ENCODE results near the gene SGCD. TPM values are rescaled to one million over a fixed set of nuclear protein-coding genes. Genes with fewer than 3 reads are reported as not detected.

The SGCD gene
- total and polyA plus RNA-seq, 2 of the 4 experiments (the other 2 are of a cell fraction): 5.8 to 10.6 TPM

DNA sequence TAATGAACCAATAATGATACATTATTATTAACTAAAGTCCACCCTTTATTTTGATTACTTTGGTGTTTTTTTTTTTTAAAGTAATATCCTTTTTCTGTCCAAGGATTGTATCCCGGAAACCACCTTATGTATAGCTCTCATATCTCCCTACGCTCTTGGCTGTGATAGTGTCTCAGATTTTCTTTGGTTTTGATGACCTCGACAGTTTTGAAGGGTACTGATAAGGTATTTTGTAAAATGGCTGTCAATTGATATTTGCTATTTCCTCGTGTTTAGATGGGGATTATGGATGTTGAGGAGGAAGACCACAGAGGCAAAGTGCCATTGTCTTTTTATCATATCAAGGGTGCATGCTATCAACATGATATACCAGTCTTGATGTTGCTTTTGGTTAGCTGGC lies 259.0 kb downstream of the SGCD start:
- ChIA-PET POLR2A (ENCODE audit: unreplicated experiment) (no interaction called here), CTCF (no interaction called here)
- Histone ChIP-seq H3K9me3 (ENCODE audit: control insufficient read depth, insufficient read depth, low read length) (no peaks in the 10 kb centered on the region), H3K9ac (ENCODE audit: low read depth, low read length) (no peak overlapping the region), H4K5ac (ENCODE audit: low read depth, low read length) (no peak overlapping the region), H2BK15ac (ENCODE audit: low read depth, low read length) (no peak overlapping the region), H3K9me1 (ENCODE audit: insufficient read depth, low read length) (no peaks in the 10 kb centered on the region), H3K27me3 (ENCODE audit: control insufficient read depth, insufficient read depth, low read length) (no peaks in the 10 kb centered on the region), H3K4me1 (ENCODE audit: control insufficient read depth, insufficient read depth, low read length) (peaks cover 6% of the 10 kb centered on the region), H2BK20ac (ENCODE audit: low read depth, low read length) (no peak overlapping the region), H3K4ac (ENCODE audit: low read depth, low read length) (no peak overlapping the region), H3K56ac (ENCODE audit: extremely low read depth, insufficient read depth, low read length) (no peak overlapping the region), H3K14ac (replicated peaks; ENCODE audit: low read depth, low read length) (no peak overlapping the region), H3K23ac (ENCODE audit: low read depth, low read length) (no peak overlapping the region), H3K4me2 (ENCODE audit: low read depth, low read length) (no peak overlapping the region), H3K18ac (ENCODE audit: low read depth, low read length) (no peak overlapping the region), H2AK9ac (replicated peaks; ENCODE audit: low read depth, low read length, poor library complexity) (no peak overlapping the region), H2BK5ac (ENCODE audit: low read depth, low read length, poor library complexity, severe bottlenecking) (no peak overlapping the region), H3K79me1 (ENCODE audit: low read depth in 1 of 2, low read length in 2 of 2) (no peaks in the 10 kb centered on the region), H4K20me1 (ENCODE audit: insufficient read depth, low read length) (no peaks in the 10 kb centered on the region), H3K27ac (ENCODE audit: insufficient read depth, low read length) (no peak overlapping the region), H2AK5ac (ENCODE audit: low read depth, low read length) (no peak overlapping the region), H4K91ac (ENCODE audit: insufficient read depth, low read depth, low read length) (no peak overlapping the region), H4K8ac (ENCODE audit: low read depth in 2 of 2, low read length in 2 of 2) (no peak overlapping the region), H2AFZ (replicated peaks; ENCODE audit: low read length, poor library complexity) (no peak overlapping the region), H3K36me3 (ENCODE audit: control insufficient read depth, insufficient read depth, low read length) (peaks cover 4% of the 10 kb centered on the region; the same call in 1 of the 2 replicates), H2BK120ac (ENCODE audit: low read depth, low read length) (no peak overlapping the region), H3K4me3 (ENCODE audit: insufficient read depth, low read depth, low read length) (no peak overlapping the region)
- DNase-seq: no peak
- dilution Hi-C loops (cut with HindIII; ENCODE audit: low sequenced_read_pairs, unreplicated experiment) (no loop called here), intact Hi-C loops (cut with micrococcal nuclease) (no loop called here), in situ Hi-C loops (cut with MboI; ENCODE audit: low sequenced_read_pairs) (no loop called here)
- no CpG with 5 or more reads among the region's 4 CpGs for WGBS, 2 experiments (ENCODE audit: extremely low coverage in 2 of 2, insufficient read length in 1 of 2)
- TF ChIP-seq, protein P1, sequence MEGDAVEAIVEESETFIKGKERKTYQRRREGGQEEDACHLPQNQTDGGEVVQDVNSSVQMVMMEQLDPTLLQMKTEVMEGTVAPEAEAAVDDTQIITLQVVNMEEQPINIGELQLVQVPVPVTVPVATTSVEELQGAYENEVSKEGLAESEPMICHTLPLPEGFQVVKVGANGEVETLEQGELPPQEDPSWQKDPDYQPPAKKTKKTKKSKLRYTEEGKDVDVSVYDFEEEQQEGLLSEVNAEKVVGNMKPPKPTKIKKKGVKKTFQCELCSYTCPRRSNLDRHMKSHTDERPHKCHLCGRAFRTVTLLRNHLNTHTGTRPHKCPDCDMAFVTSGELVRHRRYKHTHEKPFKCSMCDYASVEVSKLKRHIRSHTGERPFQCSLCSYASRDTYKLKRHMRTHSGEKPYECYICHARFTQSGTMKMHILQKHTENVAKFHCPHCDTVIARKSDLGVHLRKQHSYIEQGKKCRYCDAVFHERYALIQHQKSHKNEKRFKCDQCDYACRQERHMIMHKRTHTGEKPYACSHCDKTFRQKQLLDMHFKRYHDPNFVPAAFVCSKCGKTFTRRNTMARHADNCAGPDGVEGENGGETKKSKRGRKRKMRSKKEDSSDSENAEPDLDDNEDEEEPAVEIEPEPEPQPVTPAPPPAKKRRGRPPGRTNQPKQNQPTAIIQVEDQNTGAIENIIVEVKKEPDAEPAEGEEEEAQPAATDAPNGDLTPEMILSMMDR (conservative IDR thresholded peaks at IDR 0.05; ENCODE audit: low read depth, low read length): no peak
- no peak for TF ChIP-seq CEBPB (IDR thresholded peaks at IDR 0.05; ENCODE audit: low read depth, low read length)
- peak; percentile 93 for TF ChIP-seq MAFK (IDR thresholded peaks at IDR 0.05; ENCODE audit: low read depth, low read length)
- no peak for TF ChIP-seq CHD1 (IDR thresholded peaks at IDR 0.05; ENCODE audit: low read depth, low read length)
- BruUV-seq (replicated peaks): no TSS peak
- ATAC-seq (ENCODE audit: low read depth): no peak

Measured in IMR-90 (cell line).